ENCODE data around the gene L2HGDH. TPM values are rescaled to one million over a fixed set of nuclear protein-coding genes. Genes with fewer than 3 reads are reported as not detected.

Gene L2HGDH
- 3.7 and 3.9 TPM in 2 replicates for total RNA-seq

GRCh38 chr14:50311972-50312733 lies at the start of gene L2HGDH, which contains the start of gene DMAC2L:
L2HGDH (minus strand) TSS chr14:50312229; CDS start chr14:50312150, 79 bp downstream.
DMAC2L (plus strand) TSS chr14:50312324; CDS start chr14:50321488, 9,164 bp downstream.

GRCh38 chr14:50231475-50232275 lies 80.4 kb downstream of the L2HGDH start, which contains the start of gene SOS2:
SOS2 (minus strand) TSS chr14:50231578; CDS start chr14:50231283, 295 bp downstream.

Other genes with a start within 250 kb of the L2HGDH start
- 3.7 and 5.6 TPM in 2 replicates for gene VCPKMT, start 195.7 kb downstream of the L2HGDH start, total RNA-seq
- gene SOS2, start 80.7 kb downstream of the L2HGDH start, total RNA-seq: 17.2 and 23.3 TPM in 2 replicates
- gene DMAC2L, start 95 bp upstream of the L2HGDH start, total RNA-seq: 4.3 and 6.1 TPM in 2 replicates
- 13.1 and 14.5 TPM in 2 replicates for gene CDKL1, start 84.7 kb upstream of the L2HGDH start, total RNA-seq
- gene MAP4K5, start 220.3 kb upstream of the L2HGDH start, total RNA-seq: 32.1 and 57.3 TPM in 2 replicates
- 0.81 and 1.4 TPM in 2 replicates for gene ATL1, start 247.9 kb upstream of the L2HGDH start, total RNA-seq